HepG2 (cell line): ENCODE results near the gene KLHL8. TPM values are rescaled to one million over a fixed set of nuclear protein-coding genes. Genes with fewer than 3 reads are reported as not detected.

Experiments used
- ATAC-seq: fragments of 200-7000 bp; cut with Tn5 transposase; 3 replicates; pipeline ENCODE4 v1.9.1; 2020; ENCODE audit warnings: mild to moderate bottlenecking, moderate library complexity
- BruUV-seq: library from RNA; stranded (reverse); fragments of 400-500 nt; replicated peaks from 2 replicates; lab custom pipeline; 2021; lab: Mats Ljungman, UMichigan
- CTCF ChIA-PET: fragments of 300-600 bp; formaldehyde crosslinking; extraction: SDS; loops from one replicate; lab custom pipeline; 2021; ENCODE audit warnings: low total read pairs, inconsistent platforms, low intra/inter-chr PET ratio; lab: Yijun Ruan, JAX
- POLR2A ChIA-PET: fragments of 350-600 bp; sonication (Branson Sonifier 250); formaldehyde crosslinking; loops from one replicate; lab custom pipeline; 2020; ENCODE audit warnings: antibody characterized with exemption, inconsistent platforms; lab: Yijun Ruan, JAX
- DNase-seq: peaks from one replicate; pipeline ENCODE4 v3.0.0-alpha.2; 2015; ENCODE audit warnings: low spot score
- FAIRE-seq: peaks from 3 replicates; lab custom pipeline; 2011; peaks lifted over from hg19 to GRCh38; lab: Jason Lieb, UNC
- H2AFZ ChIP-seq: one replicate; pipeline ENCODE4 v1.6.1; 2011; ENCODE audit warnings: low read length, inconsistent platforms
- H3K27ac ChIP-seq: fragments of 300-600 bp; 3 replicates; pipeline ENCODE4 v1.8.0; 2011; ENCODE audit warnings: mixed run types, mild to moderate bottlenecking, mixed read lengths, low read length, inconsistent platforms; ENCODE audit not compliant: insufficient read depth; ENCODE audit errors: extremely low read length
- H3K27me3 ChIP-seq, 2 experiments: fragments of 200-600 bp in 1 of 2; 2 replicates in 1 of 2; 3 replicates in 1 of 2; pipeline versions ENCODE4 v1.6.0 to v1.8.0; 2011; ENCODE audit warnings: low read length in 2 of 2, mild to moderate bottlenecking in 2 of 2, moderate library complexity in 2 of 2, inconsistent platforms in 1 of 2; ENCODE audit not compliant: insufficient read depth in 2 of 2, control insufficient read depth in 1 of 2
- H3K36me3 ChIP-seq, 2 experiments: fragments of 200-600 bp in 1 of 2; replicated peaks in 1 of 2; 2 replicates in 1 of 2; 3 replicates in 1 of 2; pipeline versions ENCODE4 v1.5.1 to v1.8.0; 2011; ENCODE audit warnings: low read length in 2 of 2, inconsistent platforms in 1 of 2; ENCODE audit not compliant: insufficient read depth in 2 of 2, control insufficient read depth in 1 of 2
- H3K4me1 ChIP-seq: 2 replicates; pipeline ENCODE4 v1.5.1; 2012; ENCODE audit warnings: low read length, inconsistent platforms; ENCODE audit not compliant: insufficient read depth
- H3K4me2 ChIP-seq: 2 replicates; pipeline ENCODE4 v1.6.0; 2011; ENCODE audit warnings: low read depth, low read length, inconsistent platforms
- H3K4me3 ChIP-seq, 3 experiments: fragments of 200-600 bp in 1 of 3; sonication (generic), shearing (Covaris generic) in 1 of 3; replicated peaks in 1 of 3; 2 replicates each; pipeline ENCODE4 v1.5.1; 2011 to 2016; ENCODE audit warnings: low read length in 3 of 3, inconsistent platforms in 2 of 3, low read depth in 2 of 3, mild to moderate bottlenecking in 2 of 3, control low read depth in 1 of 3, mixed read lengths in 1 of 3; ENCODE audit not compliant: insufficient read depth in 1 of 3
- H3K79me2 ChIP-seq: one replicate; pipeline ENCODE4 v1.6.1; 2011; ENCODE audit warnings: low read length, inconsistent platforms; ENCODE audit not compliant: insufficient read depth
- H3K9ac ChIP-seq: 2 replicates; pipeline ENCODE4 v1.6.0; 2011; ENCODE audit warnings: mild to moderate bottlenecking, low read depth, low read length, inconsistent platforms; ENCODE audit not compliant: insufficient read depth
- H3K9me3 ChIP-seq: 2 replicates; pipeline ENCODE4 v1.5.1; 2012; ENCODE audit warnings: mild to moderate bottlenecking, low read length
- H4K20me1 ChIP-seq: 2 replicates; pipeline ENCODE4 v1.6.0; 2011; ENCODE audit warnings: inconsistent platforms, mild to moderate bottlenecking, low read length, moderate library complexity; ENCODE audit not compliant: insufficient read depth
- CBX1 ChIP-seq: IDR thresholded peaks from one replicate; pipeline ENCODE4 v1.6.1; 2016; ENCODE audit warnings: antibody characterized with exemption, low read depth
- ETV5 ChIP-seq: IDR thresholded peaks from 2 replicates; pipeline ENCODE4 v1.6.1; 2018; ENCODE audit warnings: missing biosample characterization, missing genetic modification reagents, inconsistent platforms, borderline replicate concordance
- HMGA1 ChIP-seq: sonication (generic); formaldehyde crosslinking; conservative IDR thresholded peaks from 2 replicates; pipeline ENCODE4 v1.4.0; 2020; ENCODE audit warnings: missing genetic modification reagents
- IKZF1 ChIP-seq: fragments of 450-650 bp; IDR thresholded peaks from 2 replicates; pipeline ENCODE4 v1.7.1; 2016
- ISL2 ChIP-seq: sonication (generic); formaldehyde crosslinking; IDR thresholded peaks from 2 replicates; pipeline ENCODE4 v1.5.0; 2020; ENCODE audit warnings: missing genetic modification reagents
- KDM1A ChIP-seq: IDR thresholded peaks from 2 replicates; pipeline ENCODE4 v1.6.1; 2016; ENCODE audit warnings: missing compliant biosample characterization
- RCOR2 ChIP-seq: IDR thresholded peaks from 2 replicates; pipeline ENCODE4 v1.6.1; 2016; ENCODE audit warnings: missing biosample characterization, missing genetic modification reagents
- SETDB1 ChIP-seq: sonication (generic); formaldehyde crosslinking; IDR thresholded peaks from 2 replicates; pipeline ENCODE4 v1.5.1; 2020; ENCODE audit warnings: missing genetic modification reagents, mild to moderate bottlenecking, borderline replicate concordance
- ZFY ChIP-seq: sonication (generic); formaldehyde crosslinking; IDR thresholded peaks from 2 replicates; pipeline ENCODE4 v1.4.0; 2020; ENCODE audit warnings: missing genetic modification reagents
- ZNF180 ChIP-seq: sonication (generic); formaldehyde crosslinking; IDR thresholded peaks from 2 replicates; pipeline ENCODE4 v1.4.0; 2020; ENCODE audit warnings: low read depth, missing genetic modification reagents, borderline replicate concordance
- ZNF205 ChIP-seq: IDR thresholded peaks from 2 replicates; pipeline ENCODE4 v1.6.1; 2018; ENCODE audit warnings: missing biosample characterization, missing genetic modification reagents
- ZNF234 ChIP-seq: sonication (generic); formaldehyde crosslinking; conservative IDR thresholded peaks from 2 replicates; pipeline ENCODE4 v1.5.1; 2020; ENCODE audit warnings: mild to moderate bottlenecking, missing genetic modification reagents
- ZNF317 ChIP-seq: sonication (generic); formaldehyde crosslinking; IDR thresholded peaks from 2 replicates; pipeline ENCODE4 v1.5.0; 2020; ENCODE audit warnings: mild to moderate bottlenecking, missing genetic modification reagents
- ZNF335 ChIP-seq: sonication (generic); formaldehyde crosslinking; IDR thresholded peaks from 2 replicates; pipeline ENCODE4 v1.4.0; 2020; ENCODE audit warnings: missing genetic modification reagents
- ZNF598 ChIP-seq: sonication (generic); formaldehyde crosslinking; IDR thresholded peaks from 2 replicates; pipeline ENCODE4 v1.5.1; 2020; ENCODE audit warnings: mild to moderate bottlenecking, missing genetic modification reagents, borderline replicate concordance
- ZNF737 ChIP-seq: sonication (generic); formaldehyde crosslinking; IDR thresholded peaks from 2 replicates; pipeline ENCODE4 v1.5.0; 2020; ENCODE audit warnings: missing genetic modification reagents, mild to moderate bottlenecking, borderline replicate concordance
- ZNF883 ChIP-seq: sonication (generic); formaldehyde crosslinking; IDR thresholded peaks from 2 replicates; pipeline ENCODE4 v1.5.1; 2020; ENCODE audit warnings: mild to moderate bottlenecking, missing genetic modification reagents; ENCODE audit errors: not compliant biosample characterization
- WGBS: methylation state at CpG from one replicate; pipeline ENCODE4 v1.1.6; 2017; ENCODE audit warnings: low lambda C conversion rate; 5-methylcytosine and 5-hydroxymethylcytosine counted together
- in situ Hi-C: cut with HindIII; loops from 2 replicates; pipeline ENCODE4 v1.10.0; 2017; ENCODE audit warnings: low pct_unique_long_range_greater_than_20kb; ENCODE audit not compliant: extremely low pct_ligation_motif_present
- intact Hi-C: fragments of 100-400 bp; cut with micrococcal nuclease; formaldehyde crosslinking; loops from one replicate; pipeline ENCODE4 v1.10.0; 2022; ENCODE audit not compliant: unreplicated experiment
- polyA plus RNA-seq, 8 experiments: library from polyadenylated mRNA; depleted of rRNA in 3 of 8; stranded (reverse) in 7 of 8; unstranded in 1 of 8; fragments of >200 nt; fragmentation: Illumina TruSeq in 4 of 8; extraction: Trizol in 4 of 8; gene quantifications; 2 replicates each; pipeline versions ENCODE4 v1.2.1 to v1.2.3, GENCODE V29; 2011 to 2016; ENCODE audit warnings: low read depth in 4 of 8, missing spikeins in 1 of 8, mixed read lengths in 1 of 8; ENCODE audit not compliant: insufficient read depth in 1 of 8
- total RNA-seq, 5 experiments: library from RNA; depleted of rRNA; stranded (reverse); fragments of >200 nt; fragmentation: Illumina TruSeq; extraction: Trizol; gene quantifications; 2 replicates each; pipeline ENCODE4 v1.2.3, GENCODE V29; 2016; ENCODE audit warnings: low read depth in 1 of 5
- TF ChIP-seq, protein P1 (sequence below): sonication (generic); formaldehyde crosslinking; IDR thresholded peaks from 2 replicates; pipeline ENCODE4 v1.9.0; 2021; ENCODE audit warnings: missing genetic modification reagents, borderline replicate concordance
- TF ChIP-seq, protein P2 (sequence below): sonication (generic); formaldehyde crosslinking; IDR thresholded peaks from 2 replicates; pipeline ENCODE4 v1.4.0; 2020; ENCODE audit warnings: low read depth, missing genetic modification reagents

The KLHL8 gene
- total and polyA plus RNA-seq, 2 of the 13 experiments (the other 11 are each of a cell fraction or from before 2014, with no cell fraction given), result 2.8 to 11.7 TPM

DNA sequence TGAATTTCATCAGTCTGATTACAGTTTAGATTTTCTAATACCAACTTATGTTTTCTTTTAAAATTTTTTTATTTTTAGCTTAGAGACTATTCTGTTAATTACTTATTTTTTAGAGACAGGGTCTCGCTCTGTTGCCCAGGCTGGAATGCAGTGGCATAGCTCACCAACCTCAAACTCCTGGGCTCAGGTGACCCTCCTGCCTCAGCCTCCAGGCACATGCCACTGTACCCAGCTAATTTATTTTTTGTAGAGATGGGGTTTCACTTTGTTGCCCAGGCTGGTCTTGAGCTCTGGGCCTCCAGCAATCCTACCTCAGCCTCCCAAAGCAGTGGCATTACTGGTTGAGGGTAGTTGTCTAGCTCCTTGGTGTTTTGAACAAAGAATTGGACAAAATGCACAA, 102.0 kb downstream of the KLHL8 start:
- Histone ChIP-seq H2AFZ (no peak overlapping the region), H3K4me3 (no peak overlapping the region), H3K79me2 (peaks cover 3% of the 10 kb centered on the region), H3K9ac (no peak overlapping the region), H3K9me3 (no peaks in the 10 kb centered on the region), H3K4me1 (peaks cover 34% of the 10 kb centered on the region), H4K20me1 (no peaks in the 10 kb centered on the region), H3K36me3 (peaks cover 18 to 66% of the 10 kb centered on the region in 2 experiments), H3K27me3 (no peaks in the 10 kb centered on the region), H3K27ac (no peak overlapping the region), H3K4me2 (no peak overlapping the region)
- 100% methylated on average over 1 of the region's 1 CpG for WGBS
- FAIRE-seq (no peak), ATAC-seq (no peak), DNase-seq (no peak)
- ChIA-PET POLR2A (no interaction called here), CTCF (no interaction called here)
- no TSS peak for BruUV-seq
- TF ChIP-seq ZNF737 (CRISPR knock-in tag) (no peak), ZNF883 (no peak), ZNF335 (CRISPR knock-in tag) (no peak), ETV5 (no peak), ZNF205 (CRISPR knock-in tag) (no peak), SETDB1 (CRISPR knock-in tag) (no peak), ZNF180 (no peak), CBX1 (no peak), ZNF598 (CRISPR knock-in tag) (no peak), HMGA1 (CRISPR knock-in tag) (no peak), IKZF1 (no peak), ISL2 (CRISPR knock-in tag) (no peak), KDM1A (no peak), ZNF234 (no peak), RCOR2 (no peak), ZFY (CRISPR knock-in tag) (no peak), ZNF317 (CRISPR knock-in tag) (no peak)
- TF ChIP-seq, protein P1, sequence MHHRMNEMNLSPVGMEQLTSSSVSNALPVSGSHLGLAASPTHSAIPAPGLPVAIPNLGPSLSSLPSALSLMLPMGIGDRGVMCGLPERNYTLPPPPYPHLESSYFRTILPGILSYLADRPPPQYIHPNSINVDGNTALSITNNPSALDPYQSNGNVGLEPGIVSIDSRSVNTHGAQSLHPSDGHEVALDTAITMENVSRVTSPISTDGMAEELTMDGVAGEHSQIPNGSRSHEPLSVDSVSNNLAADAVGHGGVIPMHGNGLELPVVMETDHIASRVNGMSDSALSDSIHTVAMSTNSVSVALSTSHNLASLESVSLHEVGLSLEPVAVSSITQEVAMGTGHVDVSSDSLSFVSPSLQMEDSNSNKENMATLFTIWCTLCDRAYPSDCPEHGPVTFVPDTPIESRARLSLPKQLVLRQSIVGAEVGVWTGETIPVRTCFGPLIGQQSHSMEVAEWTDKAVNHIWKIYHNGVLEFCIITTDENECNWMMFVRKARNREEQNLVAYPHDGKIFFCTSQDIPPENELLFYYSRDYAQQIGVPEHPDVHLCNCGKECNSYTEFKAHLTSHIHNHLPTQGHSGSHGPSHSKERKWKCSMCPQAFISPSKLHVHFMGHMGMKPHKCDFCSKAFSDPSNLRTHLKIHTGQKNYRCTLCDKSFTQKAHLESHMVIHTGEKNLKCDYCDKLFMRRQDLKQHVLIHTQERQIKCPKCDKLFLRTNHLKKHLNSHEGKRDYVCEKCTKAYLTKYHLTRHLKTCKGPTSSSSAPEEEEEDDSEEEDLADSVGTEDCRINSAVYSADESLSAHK (CRISPR knock-in tag), result no peak
- TF ChIP-seq, protein P2, sequence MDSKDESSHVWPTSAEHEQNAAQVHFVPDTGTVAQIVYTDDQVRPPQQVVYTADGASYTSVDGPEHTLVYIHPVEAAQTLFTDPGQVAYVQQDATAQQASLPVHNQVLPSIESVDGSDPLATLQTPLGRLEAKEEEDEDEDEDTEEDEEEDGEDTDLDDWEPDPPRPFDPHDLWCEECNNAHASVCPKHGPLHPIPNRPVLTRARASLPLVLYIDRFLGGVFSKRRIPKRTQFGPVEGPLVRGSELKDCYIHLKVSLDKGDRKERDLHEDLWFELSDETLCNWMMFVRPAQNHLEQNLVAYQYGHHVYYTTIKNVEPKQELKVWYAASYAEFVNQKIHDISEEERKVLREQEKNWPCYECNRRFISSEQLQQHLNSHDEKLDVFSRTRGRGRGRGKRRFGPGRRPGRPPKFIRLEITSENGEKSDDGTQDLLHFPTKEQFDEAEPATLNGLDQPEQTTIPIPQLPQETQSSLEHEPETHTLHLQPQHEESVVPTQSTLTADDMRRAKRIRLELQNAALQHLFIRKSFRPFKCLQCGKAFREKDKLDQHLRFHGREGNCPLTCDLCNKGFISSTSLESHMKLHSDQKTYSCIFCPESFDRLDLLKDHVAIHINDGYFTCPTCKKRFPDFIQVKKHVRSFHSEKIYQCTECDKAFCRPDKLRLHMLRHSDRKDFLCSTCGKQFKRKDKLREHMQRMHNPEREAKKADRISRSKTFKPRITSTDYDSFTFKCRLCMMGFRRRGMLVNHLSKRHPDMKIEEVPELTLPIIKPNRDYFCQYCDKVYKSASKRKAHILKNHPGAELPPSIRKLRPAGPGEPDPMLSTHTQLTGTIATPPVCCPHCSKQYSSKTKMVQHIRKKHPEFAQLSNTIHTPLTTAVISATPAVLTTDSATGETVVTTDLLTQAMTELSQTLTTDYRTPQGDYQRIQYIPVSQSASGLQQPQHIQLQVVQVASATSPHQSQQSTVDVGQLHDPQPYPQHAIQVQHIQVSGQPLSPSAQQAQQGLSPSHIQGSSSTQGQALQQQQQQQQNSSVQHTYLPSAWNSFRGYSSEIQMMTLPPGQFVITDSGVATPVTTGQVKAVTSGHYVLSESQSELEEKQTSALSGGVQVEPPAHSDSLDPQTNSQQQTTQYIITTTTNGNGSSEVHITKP (CRISPR knock-in tag), result no peak
- in situ Hi-C loops, result no loop called here
- intact Hi-C loops, result no loop called here
